ENCODE measurements around the gene RIMBP2.

Gene RIMBP2

GRCh38 chr12:130680451-130680990 lies 35.6 kb downstream of the RIMBP2 start:
- DNase-seq (ENCODE audit: low spot score) = no peak

DNA sequence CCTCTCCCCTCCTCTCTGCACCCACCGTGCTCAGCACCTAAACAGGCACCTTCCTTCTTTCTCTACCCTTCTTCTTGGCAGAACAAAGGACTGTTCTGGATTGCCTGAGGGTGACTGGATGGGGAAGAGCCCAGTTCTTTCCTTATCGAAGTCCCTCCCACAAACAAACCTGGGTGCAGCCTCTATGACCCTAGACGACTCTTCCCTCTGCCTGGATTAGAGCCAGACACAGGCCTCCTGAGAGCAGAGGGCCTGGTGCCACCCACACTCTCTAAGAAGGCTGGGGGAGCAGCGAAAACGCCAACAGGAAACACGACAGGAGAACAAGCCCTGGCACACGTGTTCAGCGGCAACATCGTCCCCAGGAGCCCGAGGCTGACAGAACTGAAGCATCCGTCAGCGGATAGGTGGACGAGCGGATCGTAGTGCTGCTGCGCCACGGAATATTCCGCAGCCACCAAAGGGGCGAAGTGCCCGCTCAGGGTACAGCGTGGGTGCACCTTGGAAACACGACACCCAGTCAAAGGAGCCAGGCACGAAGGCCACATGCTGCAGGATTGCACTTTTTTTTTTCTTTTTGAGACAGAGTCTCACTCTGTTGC lies 38.0 kb downstream of the RIMBP2 start:
- no peak for DNase-seq (ENCODE audit: low spot score)

DNA sequence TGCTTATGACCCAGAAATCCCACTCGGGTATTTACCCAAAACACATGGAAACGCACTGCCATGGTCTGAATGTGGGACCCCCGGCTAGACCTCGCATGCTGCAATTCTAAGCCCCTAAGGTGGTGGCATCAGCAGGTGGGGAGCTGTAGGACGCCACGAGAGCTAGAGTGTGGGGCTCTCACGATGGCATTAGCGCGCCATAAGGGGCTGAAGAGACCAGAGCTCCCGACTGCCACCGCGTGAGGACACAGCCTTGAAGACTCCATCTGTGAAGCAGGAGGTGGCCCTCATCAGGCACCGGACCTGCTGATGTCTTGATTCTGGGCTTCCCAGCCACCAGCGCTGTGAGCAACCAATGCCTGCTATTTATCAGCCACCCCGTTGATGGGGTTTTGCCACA lies 40.3 kb downstream of the RIMBP2 start:
- no peak for DNase-seq (ENCODE audit: low spot score)

GRCh38 chr12:130675121-130675520 lies 41.0 kb downstream of the RIMBP2 start:
- DNase-seq (ENCODE audit: low spot score) = no peak

DNA sequence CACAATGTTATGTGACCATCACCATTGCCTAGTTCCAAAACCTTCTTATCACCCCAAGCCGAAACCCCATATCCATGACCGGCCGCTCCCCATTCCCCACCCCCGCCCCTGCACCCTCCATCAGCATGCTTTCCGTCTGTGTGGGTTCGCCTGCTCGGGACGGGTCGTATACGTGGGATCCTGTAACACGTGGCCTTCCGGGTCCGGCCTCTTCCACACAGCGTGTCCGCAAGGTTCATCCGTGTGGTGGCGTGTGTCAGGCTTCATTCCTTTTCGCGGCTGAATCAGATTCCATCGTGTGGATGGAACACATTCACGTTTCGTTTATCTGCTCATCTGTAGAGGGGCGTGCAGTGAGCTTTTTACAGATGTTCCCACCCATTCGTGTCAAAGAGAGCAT lies 41.4 kb downstream of the RIMBP2 start:
- no peak for DNase-seq (ENCODE audit: low spot score)

DNA sequence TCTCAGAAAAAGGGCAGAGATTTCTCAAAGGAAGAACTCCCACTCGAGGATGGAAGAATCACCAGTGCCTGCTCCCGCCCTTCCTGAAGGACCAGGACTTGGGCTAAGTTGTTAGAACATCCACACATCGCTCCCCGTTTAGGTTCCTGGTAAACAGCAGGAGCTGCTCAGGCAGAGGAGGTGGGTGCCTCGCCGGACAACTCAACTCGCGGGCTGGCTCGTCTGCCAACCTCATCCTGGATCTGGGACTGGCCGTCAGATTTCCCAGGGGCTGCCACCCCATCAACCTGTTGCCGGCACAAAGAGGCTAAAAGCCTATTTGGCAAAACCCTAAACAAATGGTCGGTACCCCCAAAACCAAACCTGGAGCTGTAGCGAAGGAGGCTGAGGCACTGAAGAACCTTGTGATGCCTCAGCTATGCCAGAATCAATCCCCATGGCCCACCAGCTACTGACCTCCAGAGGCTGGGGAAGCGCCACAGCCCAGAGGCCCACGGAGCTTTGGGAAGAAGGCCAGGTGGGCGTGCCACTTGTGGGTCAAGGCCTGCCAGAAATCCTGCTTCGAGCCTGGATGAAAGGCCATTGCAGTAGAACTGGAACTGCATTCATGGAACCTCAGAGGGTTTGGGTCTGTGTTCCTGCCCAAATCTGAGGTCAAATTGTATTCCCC lies 42.9 kb downstream of the RIMBP2 start:
- no peak for DNase-seq (ENCODE audit: low spot score)

- no peak for DNase-seq (ENCODE audit: low spot score)
Measured at GRCh38 chr12:130672089-130672820, 43.8 kb downstream of the RIMBP2 start.

DNA sequence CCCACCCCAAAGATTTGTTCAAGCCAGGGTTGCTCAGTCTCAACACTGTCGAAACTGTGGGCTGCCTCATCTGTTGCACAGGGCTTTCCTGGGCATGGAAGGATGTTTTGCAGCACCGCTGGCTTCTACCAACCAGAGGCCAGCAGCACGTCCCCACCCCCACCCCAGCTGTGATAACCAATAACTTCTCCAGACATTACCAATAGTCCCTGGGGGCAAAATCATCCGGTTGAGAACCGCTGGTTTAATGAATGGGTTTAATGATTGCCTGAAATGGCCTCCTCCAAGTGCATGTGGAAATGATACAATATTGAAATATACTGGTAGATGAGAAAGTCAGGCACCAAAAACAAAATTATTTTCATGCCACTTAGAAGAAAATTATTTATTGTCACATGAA lies 44.5 kb downstream of the RIMBP2 start:
- DNase-seq (ENCODE audit: low spot score) = no peak

DNA sequence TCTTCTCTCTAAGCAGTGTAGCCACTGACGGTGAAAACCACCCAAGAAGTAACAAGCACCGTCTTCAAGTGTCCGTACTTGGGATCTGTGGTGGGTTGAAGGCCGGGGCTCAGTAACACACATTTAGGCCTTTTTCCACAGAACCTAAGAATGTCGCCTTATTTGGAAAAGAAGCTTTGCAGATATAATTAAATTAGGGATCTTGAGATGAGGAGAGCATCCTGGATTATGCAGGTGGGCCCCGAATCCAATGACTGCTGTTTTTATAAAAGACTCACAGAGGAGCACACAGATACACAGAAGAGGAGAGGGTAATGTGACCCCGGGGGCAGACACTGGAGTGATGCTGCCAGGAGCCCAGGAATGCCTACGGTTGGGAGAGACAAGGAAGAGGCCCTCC lies 46.3 kb downstream of the RIMBP2 start:
- DNase-seq (ENCODE audit: low spot score) = no peak

DNA sequence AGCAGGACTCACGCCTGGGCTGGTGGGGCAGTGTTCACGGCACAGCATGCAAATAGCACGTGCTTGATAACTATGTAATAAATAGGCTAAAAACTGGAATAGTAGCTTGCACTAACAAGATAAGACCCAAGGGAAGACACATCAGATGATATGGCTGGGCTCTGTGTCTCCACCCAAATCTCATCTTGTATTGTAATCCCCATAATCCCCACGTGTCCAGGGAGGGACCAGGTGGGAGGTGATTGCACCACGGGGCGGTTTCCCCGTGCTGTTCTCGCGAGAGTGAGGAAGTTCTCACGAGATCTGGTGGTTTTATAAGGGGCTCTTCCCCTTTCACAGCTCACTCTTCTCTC lies 46.9 kb downstream of the RIMBP2 start:
- DNase-seq (ENCODE audit: low spot score) = no peak

- no peak for DNase-seq (ENCODE audit: low spot score)
Measured at GRCh38 chr12:130668286-130669204, 47.6 kb downstream of the RIMBP2 start.

DNA sequence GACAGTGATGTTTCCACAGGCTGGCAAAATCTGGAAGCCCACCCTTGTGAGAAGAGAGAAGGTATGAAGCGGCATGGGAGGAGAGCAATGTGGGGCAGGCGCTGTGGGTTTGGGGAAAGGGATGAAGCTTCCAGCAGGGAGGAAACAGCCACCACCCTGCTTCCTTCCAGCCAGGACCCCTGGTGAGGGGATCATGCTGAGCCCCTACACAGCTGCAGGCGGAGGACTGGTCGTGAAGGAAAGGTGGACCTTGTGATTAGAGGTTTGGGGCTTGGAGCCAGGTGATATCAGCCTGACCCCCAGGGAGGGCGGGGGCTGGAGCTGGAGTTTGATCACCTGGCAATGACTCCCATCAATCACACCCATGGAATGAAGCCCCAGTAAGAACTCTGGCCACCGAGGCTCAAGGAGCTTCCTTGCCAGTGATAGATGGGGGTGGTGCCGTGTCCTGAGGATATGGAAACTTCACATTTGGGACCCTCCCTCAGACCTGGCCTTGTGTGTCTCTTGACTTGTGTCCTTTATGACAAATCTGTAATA lies 48.6 kb downstream of the RIMBP2 start:
- DNase-seq (ENCODE audit: low spot score) = no peak

DNA sequence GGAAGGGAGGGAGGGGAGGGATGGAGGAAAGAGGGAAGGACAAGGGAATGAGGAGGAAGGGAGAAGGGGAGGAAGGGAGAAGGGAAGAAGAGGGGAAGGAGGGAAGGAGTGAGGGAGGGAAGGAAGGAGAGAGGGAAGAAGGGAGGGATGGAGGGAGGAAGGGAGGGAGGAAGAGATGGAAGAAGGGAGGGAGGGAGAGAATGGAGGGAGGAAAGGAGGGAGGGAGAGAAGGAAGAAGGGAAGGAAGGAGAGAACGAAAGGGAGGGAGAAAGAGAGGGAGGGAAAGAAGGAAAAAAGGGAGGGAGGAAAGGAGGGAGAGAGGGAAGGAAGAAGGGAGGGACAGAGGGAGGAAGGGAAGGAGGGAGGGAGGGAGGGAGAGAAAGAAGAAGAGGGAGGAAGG lies 49.5 kb downstream of the RIMBP2 start:
- DNase-seq (ENCODE audit: low spot score) = no peak

DNA sequence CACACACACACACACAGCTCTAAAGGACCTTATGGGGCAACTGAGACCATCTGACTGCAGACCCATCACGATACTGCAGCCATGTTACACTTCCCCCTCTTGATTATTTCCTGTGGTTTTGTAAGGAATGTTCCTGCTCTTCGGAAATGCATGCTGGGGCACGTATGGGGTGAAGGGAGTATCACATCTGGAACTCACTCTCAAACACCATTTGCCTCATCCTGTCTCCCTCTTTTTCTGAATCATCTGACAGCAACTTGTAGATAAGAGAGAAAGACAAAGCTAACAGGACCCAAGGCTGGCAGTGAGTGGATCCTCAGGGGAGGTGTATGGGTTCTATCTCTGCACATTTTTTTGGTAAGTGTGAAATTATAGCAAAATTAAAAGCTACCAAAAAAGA lies 50.3 kb downstream of the RIMBP2 start:
- no peak for DNase-seq (ENCODE audit: low spot score)

DNA sequence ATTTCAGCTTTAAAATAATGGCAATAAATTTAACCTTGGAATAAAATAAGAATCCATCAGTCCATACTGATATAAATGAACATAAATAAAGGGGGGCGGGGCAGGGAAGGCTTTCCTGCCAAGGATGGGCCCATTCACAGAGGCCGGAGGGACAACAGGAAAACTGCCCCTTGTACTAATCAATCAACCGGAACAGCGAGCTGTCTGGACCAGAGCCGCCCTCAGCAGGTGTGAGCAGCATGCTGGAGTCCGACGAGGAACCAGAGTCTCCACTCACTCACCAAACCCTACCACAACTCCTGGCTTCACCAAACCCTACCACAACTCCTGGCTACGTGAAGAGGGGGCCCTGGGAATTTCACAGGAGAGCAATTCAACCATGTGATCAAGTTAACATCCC lies 51.3 kb downstream of the RIMBP2 start:
- DNase-seq (ENCODE audit: low spot score) = no peak

GRCh38 chr12:130664252-130664651 lies 51.8 kb downstream of the RIMBP2 start:
- no peak for DNase-seq (ENCODE audit: low spot score)

DNA sequence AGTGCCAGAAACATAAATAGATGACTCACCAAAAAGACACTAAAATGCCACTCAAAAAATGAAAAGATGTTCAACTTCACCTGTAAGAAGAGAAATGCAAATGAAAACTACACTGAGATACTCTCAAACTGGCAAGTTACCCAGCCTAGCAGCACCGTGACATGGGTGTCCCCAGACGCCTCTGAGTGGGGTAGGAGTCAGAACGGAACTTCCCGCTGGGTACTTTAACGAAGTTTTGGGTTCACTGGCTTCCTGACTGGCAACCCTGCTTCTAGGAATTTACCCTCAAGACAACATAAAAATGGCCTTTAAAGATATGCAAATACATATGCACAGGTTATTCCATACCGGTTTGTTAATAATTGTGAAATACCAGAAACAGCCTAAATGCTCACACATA lies 52.6 kb downstream of the RIMBP2 start:
- no peak for DNase-seq (ENCODE audit: low spot score)

DNA sequence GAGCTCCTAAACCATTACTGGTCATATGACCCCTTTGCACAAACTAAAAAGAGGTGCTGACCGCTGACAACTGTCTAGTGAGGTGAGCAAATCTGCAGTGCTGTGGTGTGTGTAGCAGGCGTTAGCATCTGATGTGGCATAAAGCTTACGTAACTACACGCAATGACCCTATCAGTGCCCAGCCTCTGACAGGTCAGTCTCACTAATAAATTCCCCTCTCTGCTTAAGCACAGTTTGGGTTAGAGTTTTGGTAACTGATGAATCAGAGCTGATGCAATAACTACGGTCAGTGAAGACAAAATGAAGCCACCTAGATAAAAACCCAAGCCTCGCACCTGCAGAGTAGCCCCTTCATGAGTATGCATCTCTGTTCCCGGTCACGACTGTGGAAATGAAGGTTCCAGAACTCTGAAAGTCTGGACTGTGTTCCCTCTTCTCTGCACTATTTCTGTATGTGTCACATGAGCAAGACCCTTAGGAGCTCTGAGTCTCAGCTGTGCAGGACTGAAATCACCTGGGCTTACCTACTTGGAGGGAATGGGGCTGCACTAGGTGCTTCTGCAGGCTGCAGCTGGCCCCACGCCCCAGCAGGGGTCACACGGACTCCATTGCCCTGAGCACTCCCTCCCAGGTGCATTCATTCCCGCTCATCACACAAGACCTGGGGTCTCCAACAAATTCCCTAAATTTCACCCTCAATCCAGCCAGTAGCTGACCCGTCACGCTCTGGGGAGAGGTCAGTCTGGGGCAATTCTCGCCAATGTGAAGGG lies 54.4 kb downstream of the RIMBP2 start:
- no peak for DNase-seq (ENCODE audit: low spot score)

DNA sequence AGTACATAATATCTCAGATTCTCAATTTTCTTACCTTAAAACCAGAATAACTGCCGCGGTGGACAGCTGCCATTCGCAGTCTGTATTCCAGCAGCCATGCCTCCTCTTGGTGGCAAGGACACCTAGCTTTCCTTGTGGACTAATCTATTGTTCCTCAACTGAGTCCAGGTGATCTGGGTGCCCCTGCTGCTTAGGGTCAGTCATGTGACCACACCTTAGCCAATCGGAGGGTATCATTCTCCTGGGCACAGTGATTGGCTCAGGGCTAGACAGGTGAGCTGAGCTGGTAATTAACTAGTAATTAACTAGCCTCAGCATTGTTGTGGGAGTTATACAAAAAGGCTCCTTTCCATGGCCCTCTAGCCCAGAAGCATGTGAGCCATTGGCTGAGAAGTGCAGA lies 55.0 kb downstream of the RIMBP2 start:
- DNase-seq (ENCODE audit: low spot score) = no peak

DNA sequence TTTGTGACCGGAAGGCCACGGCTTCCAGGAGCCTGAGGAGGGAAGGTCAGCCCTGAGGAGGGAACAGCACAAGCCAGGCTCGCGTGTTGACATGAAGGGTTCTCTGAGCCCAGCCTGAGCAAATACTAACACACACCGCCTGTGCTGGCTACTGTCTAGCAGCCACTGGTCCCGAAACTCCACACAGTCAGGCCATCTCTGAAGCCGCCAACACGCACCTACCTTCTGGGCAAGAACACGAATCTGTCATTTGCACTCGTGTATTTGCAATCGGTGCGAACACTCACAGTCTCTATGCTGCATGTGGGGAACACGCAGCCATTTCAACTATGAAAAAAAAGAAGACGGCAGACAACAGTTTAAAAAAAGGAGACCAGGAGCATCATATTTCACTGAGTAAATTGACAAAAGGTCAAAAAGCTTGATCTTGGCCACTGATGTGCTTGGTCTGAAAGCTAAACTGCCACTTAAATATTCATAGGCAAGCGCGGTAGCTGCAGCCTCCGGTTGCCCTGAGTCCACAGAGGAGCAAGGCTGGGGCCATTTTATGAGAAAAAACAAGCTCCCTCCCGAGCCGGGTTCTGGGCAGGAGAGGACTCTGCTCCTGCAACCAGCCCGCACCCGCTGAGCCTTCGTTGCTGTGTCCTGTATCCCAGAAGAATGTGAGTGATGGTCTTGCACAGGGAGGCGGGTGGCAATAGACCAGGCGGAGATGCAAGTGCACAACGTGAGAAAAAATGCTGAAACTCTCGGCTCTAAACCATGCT lies 57.8 kb downstream of the RIMBP2 start:
- DNase-seq (ENCODE audit: low spot score) = no peak
